HG02970 (cell line): ENCODE measurements around the gene MYZAP.

Experiments used
- ATAC-seq: cut with Tn5 transposase; IDR thresholded peaks from one replicate; pipeline ENCODE4 v1.9.1; 2021; ENCODE audit warnings: mild to moderate bottlenecking, moderate library complexity, moderate number of reproducible peaks; ENCODE audit not compliant: unreplicated experiment, low FRiP score

Gene MYZAP

GRCh38 chr15:57591822-57592367 is at the start of gene MYZAP:
Gene MYZAP, plus strand, starts transcription at chr15:57591904. Its CDS starts 131 bp downstream, at chr15:57592035.
- ATAC-seq, result no peak

GRCh38 chr15:57542505-57542817 is 49.2 kb upstream of the MYZAP start:
- no peak for ATAC-seq

- no peak for ATAC-seq
These were observed 46.7 kb upstream of the MYZAP start for GRCh38 chr15:57544848-57545480.

GRCh38 chr15:57545995-57546394 is 45.7 kb upstream of the MYZAP start:
- ATAC-seq, result no peak

GRCh38 chr15:57547243-57547755 is 44.4 kb upstream of the MYZAP start:
- no peak for ATAC-seq

GRCh38 chr15:57548351-57548750 is 43.4 kb upstream of the MYZAP start:
- no peak for ATAC-seq

- no peak for ATAC-seq
These were observed 42.9 kb upstream of the MYZAP start for GRCh38 chr15:57548835-57549234.

- no peak for ATAC-seq
These were observed 41.8 kb upstream of the MYZAP start for GRCh38 chr15:57549935-57550334.

- ATAC-seq, result no peak
These were observed 41.1 kb upstream of the MYZAP start for GRCh38 chr15:57550640-57551039.

GRCh38 chr15:57551715-57552677 is 39.7 kb upstream of the MYZAP start:
- ATAC-seq, result no peak

GRCh38 chr15:57552678-57553334 is 38.9 kb upstream of the MYZAP start:
- ATAC-seq, result no peak

- ATAC-seq, result no peak
These were observed 38.2 kb upstream of the MYZAP start for GRCh38 chr15:57553526-57553925.

- ATAC-seq, result no peak
These were observed 37.5 kb upstream of the MYZAP start for GRCh38 chr15:57554063-57554811.

GRCh38 chr15:57554812-57555179 is 36.9 kb upstream of the MYZAP start:
- no peak for ATAC-seq

GRCh38 chr15:57555270-57555669 is 36.4 kb upstream of the MYZAP start:
- no peak for ATAC-seq

- ATAC-seq, result no peak
These were observed 35.7 kb upstream of the MYZAP start for GRCh38 chr15:57556040-57556439.

- no peak for ATAC-seq
These were observed 34.4 kb upstream of the MYZAP start for GRCh38 chr15:57557267-57557666.

- no peak for ATAC-seq
These were observed 33.9 kb upstream of the MYZAP start for GRCh38 chr15:57557810-57558209.

GRCh38 chr15:57559875-57560274 is 31.8 kb upstream of the MYZAP start:
- no peak for ATAC-seq

- ATAC-seq, result peak; percentile 57
These were observed 30.5 kb upstream of the MYZAP start for GRCh38 chr15:57561041-57561711.
